ENCODE results near the gene PABPN1L.

The PABPN1L gene

GRCh38 chr16:88865742-88866141 lies 718 bp downstream of the PABPN1L start:
- no peak overlapping the region for H2BK5ac ChIP-seq (ENCODE audit: low read depth, low read length, poor library complexity)
- no peak overlapping the region for H3K14ac ChIP-seq (ENCODE audit: low read length)
- H3K36me3 ChIP-seq (ENCODE audit: control insufficient read depth in 1 of 2, insufficient read depth in 2 of 2, low read length in 2 of 2) = peaks cover 16 to 17% of the 10 kb centered on the region in 2 experiments
- no peak overlapping the region for H4K8ac ChIP-seq (ENCODE audit: low read depth, low read length)
- no peak overlapping the region for H3K9ac ChIP-seq (ENCODE audit: low read length)
- no peaks in the 10 kb centered on the region for H3K79me1 ChIP-seq (ENCODE audit: low read length)
- H4K12ac ChIP-seq (ENCODE audit: low read depth, low read length) = no peak overlapping the region
- H3K79me2 ChIP-seq (ENCODE audit: control insufficient read depth, insufficient read depth, low read length, poor library complexity) = no peaks in the 10 kb centered on the region
- peaks cover 2% of the 10 kb centered on the region for H3K9me3 ChIP-seq (ENCODE audit: insufficient read depth, low read depth, low read length)
- no peak overlapping the region for H4K91ac ChIP-seq (ENCODE audit: low read depth, low read length)
- no peak overlapping the region for H2AK5ac ChIP-seq (ENCODE audit: low read length)
- H3K4me2 ChIP-seq (ENCODE audit: low read length) = no peak overlapping the region
- H3K23ac ChIP-seq (ENCODE audit: low read length) = no peak overlapping the region
- H3K27me3 ChIP-seq (ENCODE audit: insufficient read depth, low read length) = no peaks in the 10 kb centered on the region
- H3K4ac ChIP-seq (ENCODE audit: low read depth, low read length) = no peak overlapping the region
- H3K27ac ChIP-seq (ENCODE audit: low read depth, low read length) = no peak overlapping the region
- no peak for DNase-seq
- no peak overlapping the region for H2BK120ac ChIP-seq (ENCODE audit: insufficient read depth, low read length, poor library complexity)
- H2BK12ac ChIP-seq (ENCODE audit: low read length) = no peak overlapping the region
- no peaks in the 10 kb centered on the region for H3K4me1 ChIP-seq (ENCODE audit: control insufficient read depth in 1 of 2, insufficient read depth in 2 of 2, low read length in 2 of 2)
- H2AFZ ChIP-seq (ENCODE audit: insufficient read depth, low read length, poor library complexity) = no peak overlapping the region
- H3K18ac ChIP-seq (ENCODE audit: low read length) = no peak overlapping the region
- H3K4me3 ChIP-seq (ENCODE audit: low read depth, low read length) = no peak overlapping the region
- WGBS (ENCODE audit: extremely low coverage, insufficient coverage, insufficient read length) = no CpG with 5 or more reads among the region's 15 CpGs

GRCh38 chr16:88865310-88865709 lies 1.1 kb downstream of the PABPN1L start:
- Histone ChIP-seq H3K27me3 (ENCODE audit: insufficient read depth, low read length) (no peaks in the 10 kb centered on the region), H3K27ac (ENCODE audit: low read depth, low read length) (no peak overlapping the region), H3K23ac (ENCODE audit: low read length) (no peak overlapping the region), H3K4me1 (ENCODE audit: control insufficient read depth in 1 of 2, insufficient read depth in 2 of 2, low read length in 2 of 2) (no peaks in the 10 kb centered on the region), H3K4me2 (ENCODE audit: low read length) (no peak overlapping the region), H3K9me3 (ENCODE audit: insufficient read depth, low read depth, low read length) (peaks cover 2% of the 10 kb centered on the region), H4K8ac (ENCODE audit: low read depth, low read length) (no peak overlapping the region), H3K36me3 (ENCODE audit: control insufficient read depth in 1 of 2, insufficient read depth in 2 of 2, low read length in 2 of 2) (peaks cover 20 to 21% of the 10 kb centered on the region in 2 experiments), H2BK12ac (ENCODE audit: low read length) (no peak overlapping the region), H3K79me2 (ENCODE audit: control insufficient read depth, insufficient read depth, low read length, poor library complexity) (no peaks in the 10 kb centered on the region), H3K4me3 (ENCODE audit: low read depth, low read length) (no peak overlapping the region), H2BK5ac (ENCODE audit: low read depth, low read length, poor library complexity) (no peak overlapping the region), H4K91ac (ENCODE audit: low read depth, low read length) (no peak overlapping the region), H3K9ac (ENCODE audit: low read length) (no peak overlapping the region), H3K14ac (ENCODE audit: low read length) (no peak overlapping the region), H3K18ac (ENCODE audit: low read length) (no peak overlapping the region), H3K4ac (ENCODE audit: low read depth, low read length) (no peak overlapping the region), H4K12ac (ENCODE audit: low read depth, low read length) (no peak overlapping the region), H2AK5ac (ENCODE audit: low read length) (no peak overlapping the region), H2BK120ac (ENCODE audit: insufficient read depth, low read length, poor library complexity) (no peak overlapping the region), H2AFZ (ENCODE audit: insufficient read depth, low read length, poor library complexity) (no peak overlapping the region), H3K79me1 (ENCODE audit: low read length) (no peaks in the 10 kb centered on the region)
- WGBS (ENCODE audit: extremely low coverage, insufficient coverage, insufficient read length) = no CpG with 5 or more reads among the region's 14 CpGs
- no peak for DNase-seq

- Histone ChIP-seq H3K18ac (ENCODE audit: low read length) (no peak overlapping the region), H3K9me3 (ENCODE audit: insufficient read depth, low read depth, low read length) (peaks cover 2% of the 10 kb centered on the region), H3K79me1 (ENCODE audit: low read length) (no peaks in the 10 kb centered on the region), H3K27ac (ENCODE audit: low read depth, low read length) (no peak overlapping the region), H3K9ac (ENCODE audit: low read length) (no peak overlapping the region), H3K23ac (ENCODE audit: low read length) (no peak overlapping the region), H3K79me2 (ENCODE audit: control insufficient read depth, insufficient read depth, low read length, poor library complexity) (no peaks in the 10 kb centered on the region), H3K4me1 (ENCODE audit: control insufficient read depth in 1 of 2, insufficient read depth in 2 of 2, low read length in 2 of 2) (no peaks in the 10 kb centered on the region), H4K91ac (ENCODE audit: low read depth, low read length) (no peak overlapping the region), H3K4me3 (ENCODE audit: low read depth, low read length) (no peak overlapping the region), H2AK5ac (ENCODE audit: low read length) (no peak overlapping the region), H3K4ac (ENCODE audit: low read depth, low read length) (no peak overlapping the region), H2BK120ac (ENCODE audit: insufficient read depth, low read length, poor library complexity) (no peak overlapping the region), H4K8ac (ENCODE audit: low read depth, low read length) (no peak overlapping the region), H2AFZ (ENCODE audit: insufficient read depth, low read length, poor library complexity) (no peak overlapping the region), H3K14ac (ENCODE audit: low read length) (no peak overlapping the region), H4K12ac (ENCODE audit: low read depth, low read length) (no peak overlapping the region), H3K4me2 (ENCODE audit: low read length) (no peak overlapping the region), H3K27me3 (ENCODE audit: insufficient read depth, low read length) (no peaks in the 10 kb centered on the region), H2BK5ac (ENCODE audit: low read depth, low read length, poor library complexity) (no peak overlapping the region), H2BK12ac (ENCODE audit: low read length) (no peak overlapping the region), H3K36me3 (ENCODE audit: control insufficient read depth in 1 of 2, insufficient read depth in 2 of 2, low read length in 2 of 2) (peaks cover 26 to 29% of the 10 kb centered on the region in 2 experiments)
- DNase-seq = no peak
- WGBS (ENCODE audit: extremely low coverage, insufficient coverage, insufficient read length) = no CpG with 5 or more reads among the region's 18 CpGs
Measured at GRCh38 chr16:88864521-88864920, 1.9 kb downstream of the PABPN1L start.

- Histone ChIP-seq H2BK120ac (ENCODE audit: insufficient read depth, low read length, poor library complexity) (no peak overlapping the region), H3K23ac (ENCODE audit: low read length) (no peak overlapping the region), H3K79me1 (ENCODE audit: low read length) (no peaks in the 10 kb centered on the region), H2BK12ac (ENCODE audit: low read length) (no peak overlapping the region), H3K18ac (ENCODE audit: low read length) (no peak overlapping the region), H3K9me3 (ENCODE audit: insufficient read depth, low read depth, low read length) (peaks cover 2% of the 10 kb centered on the region), H3K27ac (ENCODE audit: low read depth, low read length) (no peak overlapping the region), H2AK5ac (ENCODE audit: low read length) (no peak overlapping the region), H4K8ac (ENCODE audit: low read depth, low read length) (no peak overlapping the region), H2BK5ac (ENCODE audit: low read depth, low read length, poor library complexity) (no peak overlapping the region), H4K91ac (ENCODE audit: low read depth, low read length) (no peak overlapping the region), H3K79me2 (ENCODE audit: control insufficient read depth, insufficient read depth, low read length, poor library complexity) (no peaks in the 10 kb centered on the region), H3K4me2 (ENCODE audit: low read length) (no peak overlapping the region), H3K27me3 (ENCODE audit: insufficient read depth, low read length) (no peaks in the 10 kb centered on the region), H3K14ac (ENCODE audit: low read length) (no peak overlapping the region), H4K12ac (ENCODE audit: low read depth, low read length) (no peak overlapping the region), H3K4me1 (ENCODE audit: control insufficient read depth in 1 of 2, insufficient read depth in 2 of 2, low read length in 2 of 2) (no peaks in the 10 kb centered on the region), H3K4ac (ENCODE audit: low read depth, low read length) (no peak overlapping the region), H3K36me3 (ENCODE audit: control insufficient read depth in 1 of 2, insufficient read depth in 2 of 2, low read length in 2 of 2) (peaks cover 30 to 33% of the 10 kb centered on the region in 2 experiments), H3K4me3 (ENCODE audit: low read depth, low read length) (no peak overlapping the region), H2AFZ (ENCODE audit: insufficient read depth, low read length, poor library complexity) (no peak overlapping the region), H3K9ac (ENCODE audit: low read length) (no peak overlapping the region)
- DNase-seq = no peak
- WGBS (ENCODE audit: extremely low coverage, insufficient coverage, insufficient read length) = no CpG with 5 or more reads among the region's 15 CpGs
Measured at GRCh38 chr16:88864099-88864498, 2.4 kb downstream of the PABPN1L start.
